KOPT-K1 (cell line): ENCODE measurements around the gene QSOX1.

ENCODE experiments used
- H3K27ac ChIP-seq: fragments of 200-600 bp; sonication (generic); 2 replicates; pipeline ENCODE4 v1.5.1; 2016; ENCODE audit warnings: antibody characterized with exemption, mild to moderate bottlenecking, low read depth, low read length; ENCODE audit not compliant: poor library complexity, severe bottlenecking
- H3K36me3 ChIP-seq: fragments of 200-600 bp; sonication (generic); 2 replicates; pipeline ENCODE4 v1.5.1; 2017; ENCODE audit warnings: antibody characterized with exemption, mild to moderate bottlenecking, low read length, moderate library complexity; ENCODE audit not compliant: insufficient read depth
- H3K9me3 ChIP-seq: fragments of 200-600 bp; sonication (generic); 2 replicates; pipeline ENCODE4 v1.5.1; 2017; ENCODE audit warnings: antibody characterized with exemption, low read length, mild to moderate bottlenecking; ENCODE audit not compliant: insufficient read depth, poor library complexity, severe bottlenecking

QSOX1 gene

DNA sequence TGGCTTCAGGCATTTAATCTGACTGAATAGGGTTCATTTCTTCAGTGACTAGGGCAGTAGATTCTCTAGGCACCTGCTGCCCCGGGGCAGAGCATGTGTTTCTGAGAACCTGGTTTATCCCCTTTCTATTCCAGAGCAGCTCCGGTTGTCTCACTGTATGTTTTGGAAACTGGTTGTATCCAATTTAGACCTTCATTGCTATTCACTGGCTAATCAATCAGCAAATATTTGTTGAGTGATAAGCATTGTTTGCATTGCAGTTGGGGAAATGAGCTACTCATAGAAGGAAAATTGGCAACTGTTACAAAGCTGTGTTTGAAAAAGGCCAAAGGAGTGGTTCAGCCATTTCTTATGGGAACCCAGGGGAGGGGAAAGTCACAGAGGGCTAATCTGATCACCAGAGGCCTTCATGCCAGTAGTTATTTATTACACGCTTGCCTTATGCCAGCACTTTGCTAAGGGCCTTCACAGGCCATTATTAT is 2.9 kb downstream of the QSOX1 start:
- no peak overlapping the region for H3K27ac ChIP-seq
- no peaks in the 10 kb centered on the region for H3K9me3 ChIP-seq

DNA sequence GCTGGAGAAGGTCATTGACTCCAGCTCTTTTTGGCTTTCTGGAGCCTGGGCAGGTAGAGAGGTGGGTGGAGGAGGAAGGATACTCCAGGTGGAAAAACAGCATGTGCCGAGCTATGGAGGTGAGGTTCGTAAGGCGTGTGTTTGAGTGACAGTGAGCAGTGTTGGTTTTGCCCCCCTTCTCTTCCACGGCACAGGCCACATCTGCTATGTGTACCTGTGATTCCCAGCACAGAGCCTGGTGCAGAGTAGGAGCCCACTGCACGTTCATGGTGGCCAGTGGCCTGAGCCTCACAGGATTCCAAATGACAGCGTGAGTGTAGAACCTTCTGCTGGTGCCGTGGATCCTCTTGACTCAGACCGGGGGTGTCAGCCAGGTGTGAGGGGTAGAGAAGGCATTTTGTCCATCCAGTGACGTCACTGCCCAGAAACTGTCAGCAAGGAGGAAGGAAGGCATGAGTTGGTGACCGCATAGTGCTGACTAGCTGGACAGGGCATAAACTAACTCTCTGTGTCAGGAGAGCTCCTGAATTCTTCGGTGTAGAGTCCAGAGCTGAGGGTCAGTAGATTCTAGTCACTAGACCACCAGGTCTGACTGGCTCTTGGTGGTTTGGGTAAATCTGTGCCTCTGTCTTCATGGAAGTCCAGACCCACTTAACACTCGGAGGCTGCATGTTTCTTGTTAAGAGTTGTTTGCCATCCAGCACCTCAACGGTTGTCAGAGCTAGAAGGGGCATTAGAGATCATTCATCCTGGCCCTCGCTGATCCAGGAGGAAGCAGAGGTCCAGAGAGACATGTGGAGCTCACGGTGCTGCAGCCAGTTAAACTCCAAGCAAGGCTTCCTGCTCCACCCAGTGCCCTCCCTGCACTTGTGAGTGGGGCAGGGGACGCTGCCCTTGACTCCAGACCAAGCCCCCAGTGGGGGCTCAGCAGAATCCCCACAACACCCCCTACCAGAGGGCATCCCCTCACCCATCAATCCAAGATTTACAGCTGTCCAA is 3.8 kb downstream of the QSOX1 start:
- no peak overlapping the region for H3K27ac ChIP-seq
- no peaks in the 10 kb centered on the region for H3K9me3 ChIP-seq
- H3K36me3 ChIP-seq, result no peaks in the 10 kb centered on the region

More for the DNA sequence above, 2.9 kb downstream of the QSOX1 start:
- no peaks in the 10 kb centered on the region for H3K36me3 ChIP-seq

DNA sequence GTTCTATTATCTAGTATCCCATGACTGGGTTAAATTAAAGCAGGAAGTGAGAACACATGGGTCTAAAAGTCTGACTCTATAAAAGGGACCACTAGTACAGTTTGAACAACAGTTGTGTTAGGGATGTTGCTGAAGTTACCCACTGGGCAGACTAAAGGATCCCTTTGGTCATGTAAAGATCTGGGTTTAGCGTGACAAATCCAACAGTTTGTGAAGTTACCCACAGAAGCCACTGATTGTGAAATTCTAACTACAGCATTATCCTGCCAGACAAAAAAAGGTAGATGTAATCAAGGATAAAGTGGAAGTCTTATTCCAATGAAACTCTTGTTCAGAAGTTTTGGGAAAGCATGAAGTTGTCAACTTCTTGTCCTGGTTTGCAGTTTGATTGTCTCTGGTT is 5.7 kb downstream of the QSOX1 start:
- Histone ChIP-seq H3K27ac (no peak overlapping the region), H3K36me3 (no peaks in the 10 kb centered on the region), H3K9me3 (no peaks in the 10 kb centered on the region)

DNA sequence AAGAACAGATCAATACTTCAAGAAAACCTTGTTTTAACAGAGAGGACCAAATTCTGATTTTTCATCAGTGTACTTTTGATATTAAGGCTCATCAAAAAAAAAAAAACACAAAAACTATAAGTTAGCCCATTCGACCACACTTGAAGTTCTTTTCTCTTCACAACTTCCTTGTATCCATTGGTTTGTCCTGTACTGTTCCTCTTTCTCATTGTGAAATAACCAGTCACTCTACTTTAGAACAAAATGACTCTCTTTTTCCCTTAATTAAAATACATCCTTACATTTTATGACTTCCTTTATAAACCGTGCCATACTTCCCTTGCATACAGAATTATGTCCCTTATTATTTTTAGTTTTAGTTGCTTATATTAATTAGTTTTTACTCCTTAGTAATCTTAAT is 8.4 kb downstream of the QSOX1 start:
- Histone ChIP-seq H3K9me3 (no peaks in the 10 kb centered on the region), H3K36me3 (peaks cover 3% of the 10 kb centered on the region; the same call in 1 of the 2 replicates), H3K27ac (no peak overlapping the region)

DNA sequence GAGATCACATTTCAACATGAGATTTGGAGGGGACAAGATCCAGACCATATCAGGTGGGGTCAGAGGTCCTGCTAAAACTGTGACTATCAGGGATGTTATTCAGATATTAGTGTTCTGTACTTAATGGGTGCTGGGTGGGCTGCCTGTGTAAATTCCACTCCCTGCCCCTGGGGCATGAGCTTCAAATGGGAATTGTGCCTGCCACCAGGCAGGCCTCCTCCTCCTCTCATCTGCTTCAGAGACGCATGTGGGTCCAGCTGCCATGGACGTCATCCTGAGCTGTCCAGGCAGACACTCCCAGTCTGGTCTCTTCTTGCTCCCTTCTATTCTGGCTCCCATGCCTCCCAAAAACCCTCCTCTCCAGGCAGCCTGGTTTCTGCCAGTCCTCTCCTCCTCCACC is 10.4 kb downstream of the QSOX1 start:
- H3K9me3 ChIP-seq, result no peaks in the 10 kb centered on the region
- H3K36me3 ChIP-seq, result peaks cover 7% of the 10 kb centered on the region; the same call in 1 of the 2 replicates
- no peak overlapping the region for H3K27ac ChIP-seq

DNA sequence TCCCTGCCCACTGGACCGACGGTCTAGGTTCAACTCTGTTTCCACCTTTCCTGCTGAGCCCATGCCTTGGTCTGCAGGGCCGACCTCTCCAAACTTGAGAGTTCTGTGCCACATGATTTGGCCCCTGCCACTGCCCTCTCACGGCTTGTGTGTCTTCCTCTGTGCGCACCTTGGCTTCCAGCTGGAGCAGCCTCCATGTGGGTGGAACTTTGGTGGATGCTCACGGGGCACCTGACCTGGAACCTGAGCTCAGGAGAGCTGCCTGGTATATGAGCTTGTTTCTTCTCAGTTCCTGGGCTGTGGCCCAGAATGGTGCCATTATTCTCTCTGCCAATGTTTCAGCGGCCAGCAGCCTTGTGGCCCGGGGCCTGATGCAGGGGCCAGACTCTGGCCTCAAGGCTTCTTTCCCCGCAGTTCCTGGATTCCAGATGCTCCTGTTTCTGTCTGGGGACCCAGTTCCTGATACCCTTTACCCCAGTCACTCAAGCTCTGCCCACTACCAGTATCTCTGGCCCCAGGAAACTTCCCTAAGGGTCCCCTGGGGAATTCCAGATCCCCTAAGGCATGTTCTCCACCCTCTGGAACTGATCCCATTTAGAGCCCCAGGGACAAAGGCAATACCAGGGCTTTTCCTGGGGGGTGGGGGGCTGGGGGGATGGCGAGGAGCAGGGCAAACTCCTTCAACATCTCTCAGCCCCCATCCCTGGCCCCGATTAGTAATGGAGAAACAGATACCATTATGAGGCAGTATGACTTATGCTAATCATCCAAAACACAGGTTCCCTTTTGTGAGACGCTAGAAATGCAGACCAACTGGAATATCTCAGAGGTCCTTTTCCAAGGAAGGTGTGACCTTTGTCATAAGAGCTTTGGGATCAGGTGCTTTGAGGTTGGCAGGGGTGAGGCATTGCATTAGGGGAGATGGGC is 11.1 kb downstream of the QSOX1 start:
- peaks cover 7% of the 10 kb centered on the region; the same call in 1 of the 2 replicates for H3K36me3 ChIP-seq
- no peak overlapping the region for H3K27ac ChIP-seq
- H3K9me3 ChIP-seq, result no peaks in the 10 kb centered on the region

DNA sequence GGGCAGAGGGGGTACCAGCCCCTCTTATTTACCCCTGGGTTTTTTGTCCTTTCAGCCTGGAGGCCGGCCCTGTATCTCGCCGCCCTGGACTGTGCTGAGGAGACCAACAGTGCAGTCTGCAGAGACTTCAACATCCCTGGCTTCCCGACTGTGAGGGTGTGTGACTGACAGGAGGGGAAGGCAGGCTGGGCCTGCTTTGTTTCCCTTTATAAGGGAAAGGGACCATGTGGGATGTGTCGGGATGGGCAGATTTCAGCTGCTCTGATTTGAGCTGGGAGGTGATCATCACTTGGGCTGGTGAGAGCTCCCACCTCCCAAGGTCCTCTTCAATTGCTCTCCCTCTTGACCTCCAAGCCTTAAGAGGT is 11.7 kb downstream of the QSOX1 start:
- Histone ChIP-seq H3K9me3 (no peaks in the 10 kb centered on the region), H3K27ac (no peak overlapping the region), H3K36me3 (peaks cover 7% of the 10 kb centered on the region; the same call in 1 of the 2 replicates)

DNA sequence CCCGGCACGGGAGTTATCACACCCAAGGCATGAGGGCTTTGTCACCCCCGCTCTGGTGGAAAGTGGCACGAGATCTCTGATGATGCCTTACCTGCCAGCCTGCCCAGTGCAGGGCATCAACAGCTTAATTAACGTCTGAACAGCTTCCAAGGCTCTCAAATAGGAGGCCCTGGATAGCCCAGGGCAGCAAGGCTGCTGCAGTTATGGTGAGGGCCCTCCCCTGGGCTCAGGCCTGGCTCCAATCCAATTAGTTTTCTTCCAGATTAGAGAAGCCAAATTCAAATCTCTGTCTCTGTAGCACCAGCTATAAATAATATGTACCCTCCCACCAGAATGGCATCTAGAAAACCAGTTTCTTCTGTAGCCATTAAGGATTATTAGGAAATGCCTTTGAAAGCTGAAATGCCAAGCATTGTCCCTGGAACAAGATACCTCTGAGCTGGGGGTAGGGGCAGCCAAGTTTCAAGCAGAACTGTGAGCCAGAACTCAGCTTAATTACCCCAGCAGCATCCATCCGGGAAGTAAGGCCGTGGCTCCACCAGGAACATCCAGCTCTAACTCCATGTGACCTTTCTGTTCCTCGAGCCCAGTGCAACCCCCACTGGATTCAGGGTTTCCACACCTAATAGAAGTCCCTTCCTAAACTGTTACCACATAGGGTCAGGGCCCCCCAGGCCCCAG is 12.5 kb downstream of the QSOX1 start:
- Histone ChIP-seq H3K36me3 (peaks cover 7% of the 10 kb centered on the region; the same call in 1 of the 2 replicates), H3K9me3 (no peaks in the 10 kb centered on the region), H3K27ac (no peak overlapping the region)

DNA sequence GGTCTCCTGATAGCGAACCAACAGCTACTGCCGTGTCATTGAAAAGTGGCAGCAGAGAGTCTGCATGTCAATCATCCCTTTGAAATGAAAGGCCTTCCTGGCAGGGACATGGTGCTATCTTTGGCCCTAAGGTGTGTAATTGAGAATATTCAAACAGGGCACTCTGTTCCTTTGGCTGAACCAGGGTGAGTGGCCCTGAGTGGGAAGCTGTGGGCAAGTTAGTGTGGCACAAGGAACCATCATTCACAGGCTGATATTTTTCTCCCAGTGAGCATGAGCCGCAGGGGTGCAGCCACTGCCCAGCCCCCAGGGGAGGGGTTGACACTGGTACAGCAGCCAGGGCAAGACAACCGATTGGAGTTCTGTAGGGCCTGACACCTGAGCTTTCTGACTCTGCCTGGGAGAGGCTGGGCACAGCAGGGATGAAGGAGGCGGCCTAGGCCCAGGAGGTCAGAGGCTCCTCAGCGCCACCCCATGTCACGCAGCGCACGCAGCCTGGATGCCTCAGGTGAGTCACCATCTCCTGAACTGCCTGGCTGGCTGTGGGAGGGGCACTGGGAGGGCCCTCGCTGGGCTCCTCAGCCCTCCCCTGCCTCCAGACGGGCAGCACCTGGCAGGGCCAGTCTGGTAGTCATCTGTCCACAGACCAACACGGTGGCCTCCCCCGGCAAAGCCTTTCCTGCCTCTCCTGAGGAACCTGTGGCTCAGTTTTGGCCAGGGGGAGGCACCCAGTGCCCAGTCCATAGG is 13.2 kb downstream of the QSOX1 start:
- no peaks in the 10 kb centered on the region for H3K9me3 ChIP-seq
- H3K36me3 ChIP-seq, result peaks cover 7% of the 10 kb centered on the region; the same call in 1 of the 2 replicates
- H3K27ac ChIP-seq, result no peak overlapping the region

DNA sequence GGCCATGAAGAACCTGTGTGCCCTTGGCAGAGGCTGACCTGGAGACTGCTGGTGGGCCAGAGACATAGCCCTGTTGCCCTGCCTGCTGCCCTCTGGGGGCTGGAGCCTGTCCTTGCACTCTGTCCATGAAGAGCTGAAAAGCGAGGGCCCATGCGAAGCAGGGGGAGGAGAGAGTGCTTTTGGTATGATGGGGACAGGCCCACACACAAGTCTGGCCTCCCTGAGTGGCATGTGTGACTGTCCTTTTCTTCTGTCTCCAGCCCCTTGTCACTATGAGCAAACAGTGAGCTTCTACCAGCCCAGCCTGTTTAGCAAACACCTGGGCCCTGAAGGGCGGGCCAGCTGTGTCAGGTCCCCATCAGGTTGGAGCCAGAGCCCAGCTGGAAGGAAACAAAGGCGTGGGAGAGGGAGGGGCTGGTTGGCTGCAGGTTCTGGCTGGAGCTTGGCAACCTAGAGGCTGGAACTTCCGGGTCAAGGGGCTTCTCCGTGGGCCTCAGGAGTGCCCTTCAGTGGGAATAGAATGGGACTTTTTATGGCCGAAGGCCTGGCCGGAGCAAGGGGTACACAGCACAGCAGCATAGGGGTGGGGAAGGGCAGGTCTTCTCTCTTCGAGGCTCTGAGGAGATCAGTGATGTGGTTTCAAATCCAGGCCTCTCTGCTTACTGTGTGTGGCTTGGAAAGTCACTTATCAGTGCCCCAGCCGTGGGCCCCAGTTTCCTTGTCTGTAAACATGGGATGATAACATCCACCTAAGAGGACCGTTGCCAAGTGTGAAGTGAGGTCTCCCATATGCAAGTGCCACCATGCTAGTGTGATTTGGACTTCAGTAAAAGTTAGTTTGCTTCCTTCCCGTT is 14.3 kb downstream of the QSOX1 start:
- Histone ChIP-seq H3K36me3 (peaks cover 7% of the 10 kb centered on the region; the same call in 1 of the 2 replicates), H3K27ac (no peak overlapping the region), H3K9me3 (no peaks in the 10 kb centered on the region)

DNA sequence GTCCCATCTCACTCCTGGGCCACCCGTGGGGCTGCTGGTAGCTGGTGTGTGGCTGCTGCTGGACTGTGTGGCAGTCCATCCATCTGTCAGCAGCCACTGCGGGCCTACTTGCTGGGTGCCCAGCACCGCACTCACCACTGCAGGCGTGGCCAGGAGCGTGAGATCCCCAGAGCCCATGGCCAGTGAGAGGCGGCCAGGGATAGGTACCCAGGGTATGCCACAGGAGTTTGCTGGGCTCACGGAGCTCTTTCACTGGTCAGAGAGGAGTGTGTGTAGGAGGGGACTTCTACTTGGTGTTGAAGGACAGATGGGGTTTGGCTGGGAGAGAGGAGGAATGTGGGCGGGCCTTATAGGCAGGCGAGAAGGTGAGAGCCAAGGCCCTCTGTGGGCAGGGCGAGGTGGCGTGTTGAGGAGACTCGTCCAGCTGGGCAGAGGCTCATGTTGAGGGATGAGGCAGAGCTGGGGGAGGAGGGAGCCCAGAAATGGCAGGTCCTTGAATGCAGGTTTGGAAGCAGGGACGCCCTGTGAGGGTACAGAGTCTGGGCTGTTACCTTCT is 15.0 kb downstream of the QSOX1 start:
- H3K9me3 ChIP-seq, result no peaks in the 10 kb centered on the region
- no peak overlapping the region for H3K27ac ChIP-seq
- H3K36me3 ChIP-seq, result peaks cover 7% of the 10 kb centered on the region; the same call in 1 of the 2 replicates

DNA sequence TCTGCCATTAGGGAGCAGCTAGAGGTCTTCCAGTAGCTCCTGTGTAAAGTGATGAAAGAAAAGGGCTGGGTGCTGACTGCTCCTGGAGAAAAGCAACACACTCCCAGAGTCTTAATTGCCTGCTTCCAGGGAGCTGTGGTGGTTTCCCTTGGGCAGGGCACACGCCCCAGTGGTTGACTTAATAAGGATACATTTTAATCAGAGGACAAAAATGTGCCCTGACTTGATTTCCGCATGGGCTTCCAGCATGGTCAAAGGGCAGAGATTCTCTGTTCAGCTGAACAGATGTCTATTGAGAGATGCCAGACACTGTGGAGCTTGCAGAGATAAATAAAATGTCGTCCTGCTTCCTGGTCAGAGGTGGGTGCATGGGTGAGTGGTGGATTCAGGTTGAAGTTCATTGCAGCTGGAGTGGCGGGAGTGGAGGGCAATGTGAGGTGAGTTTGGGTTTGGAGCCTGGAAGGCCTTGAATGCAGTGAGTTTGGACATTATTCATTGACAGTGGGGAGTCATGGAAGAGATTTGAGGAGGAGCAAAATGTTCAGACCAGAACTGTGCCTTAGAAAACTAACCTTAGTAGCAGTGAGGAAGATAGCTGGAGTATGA is 16.0 kb downstream of the QSOX1 start:
- Histone ChIP-seq H3K27ac (no peak overlapping the region), H3K36me3 (peaks cover 7% of the 10 kb centered on the region; the same call in 1 of the 2 replicates), H3K9me3 (no peaks in the 10 kb centered on the region)

DNA sequence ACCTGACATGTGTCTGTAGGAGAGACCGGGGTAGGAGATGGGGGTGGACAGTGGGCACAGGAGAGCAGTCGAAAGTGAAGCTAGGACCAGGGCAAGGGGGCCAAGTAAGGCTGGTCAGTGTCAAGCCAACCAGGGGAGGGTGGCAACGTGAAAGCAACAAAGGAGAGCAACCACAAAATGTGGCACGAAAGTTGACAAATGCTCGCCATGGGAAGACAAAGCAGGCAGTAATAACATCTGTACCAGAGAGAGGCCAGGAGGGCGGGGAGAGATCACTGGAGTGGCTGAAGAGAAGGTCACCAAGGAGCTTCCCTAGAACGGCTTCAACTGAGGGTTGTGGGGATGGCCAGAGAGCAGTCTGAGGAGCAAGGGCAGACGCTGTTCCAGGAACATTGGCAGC is 17.0 kb downstream of the QSOX1 start:
- Histone ChIP-seq H3K36me3 (peaks cover 7% of the 10 kb centered on the region; the same call in 1 of the 2 replicates), H3K27ac (no peak overlapping the region)

More for the DNA sequence above, 17.0 kb downstream of the QSOX1 start:
- H3K9me3 ChIP-seq, result no peaks in the 10 kb centered on the region
